Measurements from ENCODE around the gene TOX3.

DNA sequence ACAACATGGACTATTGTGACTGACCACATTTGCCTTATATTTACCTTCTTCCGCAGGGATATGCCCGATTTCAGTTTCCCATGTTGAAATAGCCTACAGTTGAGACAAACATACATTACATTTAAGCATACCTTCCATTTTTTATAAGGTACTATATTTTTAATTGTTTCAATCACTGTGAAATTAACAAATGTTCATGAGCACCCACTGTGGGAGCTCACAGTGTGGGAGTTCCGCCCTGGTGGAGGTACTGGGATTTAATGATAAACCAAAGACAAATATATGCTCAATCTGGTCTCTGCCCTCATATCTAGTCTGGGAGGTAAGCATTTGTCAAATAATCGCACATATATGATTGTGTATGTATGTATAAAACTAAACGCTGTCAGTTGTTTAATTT lies 15.8 kb upstream of the TOX3 start:
- TF ChIP-seq, protein P1, sequence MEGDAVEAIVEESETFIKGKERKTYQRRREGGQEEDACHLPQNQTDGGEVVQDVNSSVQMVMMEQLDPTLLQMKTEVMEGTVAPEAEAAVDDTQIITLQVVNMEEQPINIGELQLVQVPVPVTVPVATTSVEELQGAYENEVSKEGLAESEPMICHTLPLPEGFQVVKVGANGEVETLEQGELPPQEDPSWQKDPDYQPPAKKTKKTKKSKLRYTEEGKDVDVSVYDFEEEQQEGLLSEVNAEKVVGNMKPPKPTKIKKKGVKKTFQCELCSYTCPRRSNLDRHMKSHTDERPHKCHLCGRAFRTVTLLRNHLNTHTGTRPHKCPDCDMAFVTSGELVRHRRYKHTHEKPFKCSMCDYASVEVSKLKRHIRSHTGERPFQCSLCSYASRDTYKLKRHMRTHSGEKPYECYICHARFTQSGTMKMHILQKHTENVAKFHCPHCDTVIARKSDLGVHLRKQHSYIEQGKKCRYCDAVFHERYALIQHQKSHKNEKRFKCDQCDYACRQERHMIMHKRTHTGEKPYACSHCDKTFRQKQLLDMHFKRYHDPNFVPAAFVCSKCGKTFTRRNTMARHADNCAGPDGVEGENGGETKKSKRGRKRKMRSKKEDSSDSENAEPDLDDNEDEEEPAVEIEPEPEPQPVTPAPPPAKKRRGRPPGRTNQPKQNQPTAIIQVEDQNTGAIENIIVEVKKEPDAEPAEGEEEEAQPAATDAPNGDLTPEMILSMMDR (IDR thresholded peaks at IDR 0.05): no peak
- TF ChIP-seq EZH2phosphoT487 (IDR thresholded peaks at IDR 0.05) (no peak), EZH2 (IDR thresholded peaks at IDR 0.05) (no peak)

Data from neural progenitor cell (in vitro differentiated cells).